ENCODE results near the gene SERTAD2.

GRCh38 chr2:64657411-64657810 lies 3.7 kb upstream of the SERTAD2 start:
- TF ChIP-seq CTCF (conservative IDR thresholded peaks at IDR 0.05; ENCODE audit: low read depth, low read length), result no peak
- TF ChIP-seq POLR2A (IDR thresholded peaks at IDR 0.05; ENCODE audit: low read depth, low read length), result no peak
- TF ChIP-seq ELK1 (IDR thresholded peaks at IDR 0.05; ENCODE audit: borderline replicate concordance, low read depth, low read length), result no peak
- TF ChIP-seq NFE2L2 (IDR thresholded peaks at IDR 0.05; ENCODE audit: low read depth, low read length), result no peak
- TF ChIP-seq USF2 (IDR thresholded peaks at IDR 0.05; ENCODE audit: low read depth, low read length), result no peak
- TF ChIP-seq MXI1 (IDR thresholded peaks at IDR 0.05; ENCODE audit: borderline replicate concordance, low read depth, low read length), result no peak
- no peak for TF ChIP-seq RCOR1 (IDR thresholded peaks at IDR 0.05; ENCODE audit: insufficient replicate concordance, low read length)
- no peak for TF ChIP-seq MAFK (IDR thresholded peaks at IDR 0.05; ENCODE audit: low read depth, low read length)
- no peak for TF ChIP-seq RAD21 (IDR thresholded peaks at IDR 0.05; ENCODE audit: low read length)
- TF ChIP-seq CEBPB (IDR thresholded peaks at IDR 0.05; ENCODE audit: low read depth, low read length), result no peak
- TF ChIP-seq BHLHE40 (IDR thresholded peaks at IDR 0.05; ENCODE audit: low read depth, low read length), result no peak
- TF ChIP-seq MAZ (IDR thresholded peaks at IDR 0.05; ENCODE audit: borderline replicate concordance, low read depth, low read length), result no peak
- no peak for TF ChIP-seq SMC3 (IDR thresholded peaks at IDR 0.05; ENCODE audit: low read depth, low read length)
